GM21526 (cell line): ENCODE data around the gene ACTG2.
"Not testable (repeated sequence)": the region's sequence is repeated elsewhere in the genome, so short reads cannot be mapped to it uniquely, and the experiment has no call there.

ENCODE experiments used
- ATAC-seq: cut with Tn5 transposase; IDR thresholded peaks from one replicate; pipeline ENCODE4 v1.9.1; 2021; ENCODE audit warnings: moderate library complexity; ENCODE audit not compliant: unreplicated experiment, low FRiP score

ACTG2 gene

DNA sequence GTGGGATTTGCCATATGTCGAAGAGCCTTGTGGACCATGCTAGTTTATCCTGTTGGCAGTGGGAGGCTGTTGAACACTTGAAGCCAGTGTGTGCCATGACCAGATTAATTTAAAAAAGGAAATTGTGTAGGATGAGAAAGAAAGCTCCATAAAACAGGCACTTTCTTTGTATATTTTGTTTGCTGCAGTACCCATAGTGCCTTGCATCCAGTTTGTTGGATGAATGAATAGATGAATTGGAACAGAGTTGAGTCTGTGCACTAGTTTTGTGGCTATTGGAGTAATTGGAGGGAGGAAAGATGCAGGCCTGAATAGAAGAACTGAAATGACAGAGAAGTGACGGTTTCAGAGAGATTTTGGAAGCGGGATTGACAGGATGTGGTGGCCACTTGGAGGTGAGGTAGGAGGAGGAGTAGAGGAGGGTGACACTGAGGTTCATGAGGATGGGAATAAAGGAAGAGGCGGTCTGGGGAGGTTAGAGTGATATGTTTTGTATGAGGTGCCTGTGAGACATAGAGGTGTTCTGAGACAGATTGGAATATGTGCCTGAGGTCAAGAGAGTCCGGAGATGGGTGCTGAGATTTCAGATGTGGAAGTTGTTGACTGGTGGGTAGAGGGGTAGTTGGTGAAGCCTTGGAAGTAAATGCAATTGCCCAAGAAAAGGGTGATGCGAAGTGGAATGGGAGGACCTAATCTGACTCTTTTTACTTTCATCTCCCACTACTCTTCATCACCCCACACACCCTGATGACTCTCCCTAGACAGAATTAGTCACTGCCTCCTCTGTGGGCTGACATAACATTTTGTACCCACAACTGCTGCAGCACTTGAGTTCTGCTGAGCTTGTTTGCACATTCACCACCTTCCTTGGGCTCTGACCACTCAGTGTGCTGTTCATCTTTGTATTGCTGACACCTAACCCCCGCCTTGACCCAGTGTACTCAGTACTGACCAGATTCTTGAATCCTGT lies 39.0 kb downstream of the ACTG2 start:
- no peak for ATAC-seq

- ATAC-seq, result no peak
These were observed 40.4 kb downstream of the ACTG2 start for GRCh38 chr2:73933194-73933593.

- ATAC-seq, result no peak
These were observed 42.8 kb downstream of the ACTG2 start for GRCh38 chr2:73935641-73936040.

DNA sequence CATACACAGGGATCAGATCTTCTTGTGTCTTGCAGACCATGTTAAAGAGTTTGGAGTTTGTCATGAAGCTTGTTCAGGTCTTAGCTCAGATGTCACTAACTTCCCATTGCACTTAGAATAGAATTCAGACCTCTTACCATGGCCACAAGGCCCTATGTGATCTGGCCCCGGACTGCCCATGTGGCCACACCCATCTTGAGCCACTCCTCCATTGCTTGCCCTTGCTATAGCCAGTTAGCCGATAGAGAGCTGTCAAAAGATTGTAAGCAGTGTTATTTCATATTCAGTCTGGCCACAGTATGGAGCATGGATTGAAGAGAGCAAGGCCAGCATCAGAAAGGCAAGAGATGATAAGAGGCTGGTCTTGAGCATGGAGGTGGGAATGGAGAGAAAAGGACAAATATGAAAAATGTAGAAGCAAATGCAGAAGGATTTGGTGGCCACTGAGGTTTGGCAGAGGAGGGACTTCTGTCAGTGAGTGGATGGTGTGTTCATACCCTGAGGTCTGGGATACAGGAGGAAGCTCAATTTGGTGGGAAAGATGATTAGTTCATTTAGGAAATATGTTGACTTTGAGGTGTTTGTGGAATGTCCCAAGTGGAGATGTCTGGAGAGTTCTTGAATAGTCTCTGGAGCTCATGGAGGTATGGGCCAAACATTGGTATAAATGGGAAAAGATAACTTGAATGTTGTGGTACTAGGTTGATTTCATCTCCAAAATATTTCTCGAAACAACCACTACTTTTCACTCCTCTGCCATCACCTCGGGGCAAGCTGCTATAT lies 44.5 kb downstream of the ACTG2 start:
- ATAC-seq, result no peak

GRCh38 chr2:73937899-73938298 lies 45.1 kb downstream of the ACTG2 start:
- ATAC-seq, result no peak

DNA sequence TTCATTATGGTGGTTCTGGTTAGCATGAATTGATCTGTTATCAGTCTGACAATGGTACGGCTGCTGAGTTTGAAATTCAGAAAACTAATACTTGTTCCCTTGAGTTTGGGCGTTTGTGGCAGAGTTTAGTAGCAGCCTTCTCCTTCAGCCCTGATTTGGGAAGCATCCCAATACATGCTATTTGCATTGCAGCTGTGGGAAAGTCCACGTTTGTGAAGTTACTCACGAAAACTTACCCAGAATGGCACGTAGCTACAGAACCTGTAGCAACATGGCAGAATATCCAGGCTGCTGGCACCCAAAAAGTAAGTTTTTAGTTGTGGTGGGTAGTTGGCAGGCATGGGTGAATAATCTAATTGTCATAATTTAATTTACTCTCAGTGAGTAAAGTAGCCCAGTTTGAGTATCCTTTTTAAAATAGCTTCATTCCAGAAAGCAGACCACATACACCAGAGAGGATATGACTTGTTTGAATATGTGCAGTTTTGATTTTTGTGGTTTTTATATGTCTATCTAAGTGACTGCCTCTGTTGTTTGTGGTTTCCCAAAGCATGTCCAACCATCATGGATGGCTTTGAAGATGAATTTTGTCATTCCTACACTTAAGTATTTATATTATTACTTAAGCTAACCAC lies 46.0 kb downstream of the ACTG2 start:
- ATAC-seq, result no peak

- no peak for ATAC-seq
These were observed 46.6 kb downstream of the ACTG2 start for GRCh38 chr2:73939419-73939818.

DNA sequence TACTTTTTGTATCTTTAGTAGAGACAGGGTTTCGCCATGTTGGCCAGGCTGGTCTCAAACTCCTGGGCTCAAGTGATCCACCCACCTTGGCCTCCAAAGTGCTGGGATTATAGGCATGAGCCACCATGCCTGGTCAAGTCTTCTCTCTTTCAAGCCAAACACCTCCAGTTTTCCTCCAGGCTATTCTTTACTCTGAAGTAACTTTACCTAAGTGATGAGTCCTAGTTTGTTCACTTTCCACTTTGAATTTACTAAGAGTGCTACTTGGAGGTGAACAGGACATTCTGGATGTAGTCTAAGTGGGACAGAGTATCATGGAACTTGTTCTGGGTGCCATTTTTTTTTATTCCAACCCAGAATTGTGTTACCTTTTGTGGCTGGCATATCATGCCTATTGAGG lies 47.3 kb downstream of the ACTG2 start:
- not testable (repeated sequence) for ATAC-seq

- ATAC-seq, result no peak
These were observed 49.9 kb downstream of the ACTG2 start for GRCh38 chr2:73942664-73943063.

DNA sequence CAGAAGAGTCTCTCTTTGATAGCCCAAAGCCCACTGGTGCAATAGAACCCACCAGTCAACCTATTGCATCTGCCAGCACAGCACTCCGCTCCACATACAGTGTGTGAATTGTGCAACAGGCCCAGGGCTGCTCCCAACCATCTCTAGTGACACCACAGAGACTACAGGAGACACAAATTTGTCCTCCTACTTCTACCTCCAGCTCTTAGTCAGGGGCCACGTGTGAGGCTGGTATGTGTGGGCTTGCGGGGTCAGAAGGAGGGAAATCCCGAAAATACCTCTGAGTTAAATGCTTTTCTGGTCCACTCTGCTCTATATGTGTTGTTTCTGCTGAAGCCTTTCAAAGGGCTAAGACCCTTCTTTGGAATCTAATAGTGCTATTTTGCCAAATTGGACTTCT lies 51.9 kb downstream of the ACTG2 start:
- ATAC-seq, result no peak

- ATAC-seq, result no peak
These were observed 53.4 kb downstream of the ACTG2 start for GRCh38 chr2:73946215-73946614.

- ATAC-seq, result no peak
These were observed 53.9 kb downstream of the ACTG2 start for GRCh38 chr2:73946666-73947065.

GRCh38 chr2:73947412-73948018 lies 54.7 kb downstream of the ACTG2 start:
- no peak for ATAC-seq

GRCh38 chr2:73949802-73950201 lies 57.0 kb downstream of the ACTG2 start:
- no peak for ATAC-seq

GRCh38 chr2:73952499-73953446 lies 60.0 kb downstream of the ACTG2 start:
- no peak for ATAC-seq

DNA sequence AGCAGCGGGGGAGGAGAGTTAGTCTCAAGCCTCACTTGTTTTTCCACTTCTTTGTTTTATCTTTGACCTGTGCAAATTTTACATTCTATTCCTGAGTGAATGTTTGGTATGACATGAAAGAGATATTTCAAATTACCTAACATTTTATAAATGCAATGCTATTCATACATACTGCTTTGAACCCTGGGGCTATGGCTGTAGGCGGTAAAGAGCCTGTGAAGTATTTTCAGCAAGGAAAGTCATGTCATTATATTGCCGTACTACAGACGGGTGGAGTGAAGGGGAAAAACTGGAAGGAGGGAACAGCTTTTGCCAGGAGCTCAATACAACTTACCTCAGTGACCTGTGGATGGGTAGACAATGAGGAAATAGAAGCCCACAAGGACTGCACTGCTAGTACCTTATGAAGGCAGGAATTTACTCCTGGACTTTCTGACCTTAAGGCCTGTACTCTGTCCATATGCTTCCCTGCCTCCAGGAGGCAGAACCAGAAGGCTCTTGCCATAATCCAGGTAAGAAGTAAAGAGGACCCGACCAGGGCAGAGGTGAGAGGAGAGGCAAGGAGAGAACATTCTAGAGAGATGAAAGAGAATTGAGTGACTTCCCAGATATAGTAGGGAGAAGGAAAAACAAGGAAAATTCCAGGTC lies 63.5 kb downstream of the ACTG2 start:
- no peak for ATAC-seq

DNA sequence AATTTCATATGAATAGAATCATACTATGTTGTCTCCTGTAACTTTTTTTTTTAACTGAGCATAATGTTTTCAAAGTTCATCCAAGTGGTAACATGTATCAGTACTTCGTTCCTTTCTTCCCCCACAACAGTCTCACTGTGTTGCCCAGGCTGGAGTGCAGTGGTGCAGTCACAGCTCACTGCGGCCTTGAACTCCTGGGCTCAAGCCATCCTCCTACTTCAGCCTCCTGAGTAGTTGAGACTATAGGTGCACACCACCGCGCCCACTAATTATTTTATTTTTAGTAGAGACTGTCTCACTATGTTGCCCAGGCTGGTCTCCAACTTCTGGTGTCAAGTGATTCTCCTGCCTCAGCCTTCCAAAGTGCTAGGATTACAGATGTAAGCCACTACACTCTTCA lies 68.5 kb downstream of the ACTG2 start:
- ATAC-seq, result no peak

- no peak for ATAC-seq
These were observed 69.2 kb downstream of the ACTG2 start for GRCh38 chr2:73961823-73962615.
